Activated naive CD4-positive, alpha-beta T cell treated with anti-CD3 and anti-CD28 coated beads, Interleukin-2, amount 50 U/mL, for 72 hours (primary cell): ENCODE results near the gene RCOR1. TPM values are rescaled to one million over a fixed set of nuclear protein-coding genes. Genes with fewer than 3 reads are reported as not detected.
"Not testable (repeated sequence)": the region's sequence is repeated elsewhere in the genome, so short reads cannot be mapped to it uniquely, and the experiment has no call there.

Experiments
- ATAC-seq, 2 donors: fragments of 150-1000 bp; cut with Tn5 transposase; 2 replicates each; pipeline ENCODE4 v1.10.0; 2021; ENCODE audit warnings: mild to moderate bottlenecking in 2 of 2, moderate library complexity in 2 of 2
- DNase-seq, 2 donors: peaks; one replicate each; pipeline ENCODE4 v3.0.0; 2021 to 2022; ENCODE audit warnings: low spot score in 2 of 2
- H3K27ac Mint-ChIP-seq, 2 donors: one replicate each; pipeline ENCODE4 v1.8.0; 2022; ENCODE audit warnings: mild to moderate bottlenecking in 2 of 2, mixed read lengths in 2 of 2
- H3K36me3 Mint-ChIP-seq, 2 donors: one replicate each; pipeline ENCODE4 v1.8.0; 2022; ENCODE audit warnings: mixed read lengths in 2 of 2
- H3K9me3 Mint-ChIP-seq, 2 donors: one replicate each; pipeline ENCODE4 v1.8.0; 2022; ENCODE audit warnings: mixed read lengths in 2 of 2
- total RNA-seq, 2 donors: library from RNA; stranded (reverse); gene quantifications; one replicate each; pipeline ENCODE4 v1.2.3, GENCODE V29; 2022

The RCOR1 gene
- total RNA-seq, 2 donors from 2014 or later, result 22.6 to 23.7 TPM

GRCh38 chr14:102757646-102758045, 165.2 kb downstream of the RCOR1 start:
- ATAC-seq (no peak), DNase-seq (no peak)
- Mint-ChIP-seq H3K36me3 (no peaks in the 10 kb centered on the region), H3K9me3 (no peaks in the 10 kb centered on the region), H3K27ac (no peak overlapping the region)

GRCh38 chr14:102758087-102758486, 165.6 kb downstream of the RCOR1 start:
- ATAC-seq (no peak), DNase-seq (no peak)
- H3K36me3 Mint-ChIP-seq, result no peaks in the 10 kb centered on the region
- H3K27ac Mint-ChIP-seq, result no peak overlapping the region
- no peaks in the 10 kb centered on the region for H3K9me3 Mint-ChIP-seq

- H3K27ac Mint-ChIP-seq, result no peak overlapping the region
- DNase-seq (no peak), ATAC-seq (no peak)
- H3K36me3 Mint-ChIP-seq, result no peaks in the 10 kb centered on the region
- H3K9me3 Mint-ChIP-seq, result no peaks in the 10 kb centered on the region
Observed at GRCh38 chr14:102759456-102760187, 167.2 kb downstream of the RCOR1 start.

- Mint-ChIP-seq H3K9me3 (no peaks in the 10 kb centered on the region), H3K27ac (peak overlapping the region in 1 of 2 donors; percentile 84), H3K36me3 (no peaks in the 10 kb centered on the region)
- DNase-seq, result no peak
- ATAC-seq, result no peak
Observed at GRCh38 chr14:102760496-102761193, 168.2 kb downstream of the RCOR1 start.

- no peaks in the 10 kb centered on the region for H3K36me3 Mint-ChIP-seq
- H3K27ac Mint-ChIP-seq, result no peak overlapping the region
- ATAC-seq (no peak), DNase-seq (no peak)
- no peaks in the 10 kb centered on the region for H3K9me3 Mint-ChIP-seq
Observed at GRCh38 chr14:102761206-102761605, 168.8 kb downstream of the RCOR1 start.

- ATAC-seq, result peak in 1 of 2 donors; percentile 58
- no peaks in the 10 kb centered on the region for H3K36me3 Mint-ChIP-seq
Observed at GRCh38 chr14:102764220-102764671, 171.8 kb downstream of the RCOR1 start.

GRCh38 chr14:102765770-102766169, 173.3 kb downstream of the RCOR1 start:
- not testable (repeated sequence) for H3K36me3 Mint-ChIP-seq, DNase-seq, H3K27ac Mint-ChIP-seq, H3K9me3 Mint-ChIP-seq, ATAC-seq

More at GRCh38 chr14:102764220-102764671, 171.8 kb downstream of the RCOR1 start:
- Mint-ChIP-seq H3K27ac (no peak overlapping the region), H3K9me3 (no peaks in the 10 kb centered on the region)
- DNase-seq, result no peak

GRCh38 chr14:102768223-102769048, 176.0 kb downstream of the RCOR1 start:
- Mint-ChIP-seq H3K36me3 (no peaks in the 10 kb centered on the region), H3K27ac (peak overlapping the region in 1 of 2 donors; percentile 10), H3K9me3 (no peaks in the 10 kb centered on the region)
- DNase-seq (no peak), ATAC-seq (peak; percentile 56 to 76)

GRCh38 chr14:102769049-102769327, 176.5 kb downstream of the RCOR1 start:
- H3K9me3 Mint-ChIP-seq, result no peaks in the 10 kb centered on the region

GRCh38 chr14:102770147-102771123, 178.0 kb downstream of the RCOR1 start:
- no peaks in the 10 kb centered on the region for H3K9me3 Mint-ChIP-seq
- ATAC-seq, result no peak
- no peak overlapping the region for H3K27ac Mint-ChIP-seq
- H3K36me3 Mint-ChIP-seq, result no peaks in the 10 kb centered on the region
- no peak for DNase-seq

More at GRCh38 chr14:102769049-102769327, 176.5 kb downstream of the RCOR1 start:
- H3K36me3 Mint-ChIP-seq, result no peaks in the 10 kb centered on the region
- no peak for ATAC-seq
- peak overlapping the region in 1 of 2 donors; percentile 10 for H3K27ac Mint-ChIP-seq
- no peak for DNase-seq

- DNase-seq (no peak), ATAC-seq (no peak)
- Mint-ChIP-seq H3K36me3 (no peaks in the 10 kb centered on the region), H3K27ac (peak overlapping the region in 1 of 2 donors; percentile 25), H3K9me3 (no peaks in the 10 kb centered on the region)
Observed at GRCh38 chr14:102771144-102771543, 178.7 kb downstream of the RCOR1 start.

GRCh38 chr14:102772781-102773570, 180.5 kb downstream of the RCOR1 start:
- no peaks in the 10 kb centered on the region for H3K36me3 Mint-ChIP-seq
- no peaks in the 10 kb centered on the region for H3K9me3 Mint-ChIP-seq
- DNase-seq (no peak), ATAC-seq (no peak)
- peak overlapping the region; percentile 4 to 73 for H3K27ac Mint-ChIP-seq

- H3K9me3 Mint-ChIP-seq, result no peaks in the 10 kb centered on the region
- peak; percentile 57 to 73 for ATAC-seq
- peak; percentile 59 to 68 for DNase-seq
Observed at GRCh38 chr14:102774391-102775153, 182.1 kb downstream of the RCOR1 start.

GRCh38 chr14:102775855-102776760, 183.7 kb downstream of the RCOR1 start:
- DNase-seq, result peak in 1 of 2 donors; percentile 17
- H3K27ac Mint-ChIP-seq, result peak overlapping the region; percentile 68 to 91
- ATAC-seq, result peak in 1 of 2 donors; percentile 10
- H3K36me3 Mint-ChIP-seq, result peaks cover 30 to 31% of the 10 kb centered on the region in 2 donors
- H3K9me3 Mint-ChIP-seq, result no peaks in the 10 kb centered on the region

More at GRCh38 chr14:102774391-102775153, 182.1 kb downstream of the RCOR1 start:
- H3K27ac Mint-ChIP-seq, result peak overlapping the region; percentile 79 to 93
- H3K36me3 Mint-ChIP-seq, result peaks cover 15% of the 10 kb centered on the region in 2 donors
